Colonic mucosa (tissue), 4 donors: Measurements from ENCODE around the gene PKD1. TPM values are rescaled to one million over a fixed set of nuclear protein-coding genes. Genes with fewer than 3 reads are reported as not detected.

Experiments
- DNase-seq: peaks from one replicate; pipeline ENCODE4 v3.0.0-alpha.2; 2020
- H3K27ac ChIP-seq: fragments of 200-600 bp; one replicate; pipeline ENCODE4 v1.8.0; 2021
- H3K27me3 ChIP-seq: fragments of 200-600 bp; one replicate; pipeline ENCODE4 v1.8.0; 2021
- H3K36me3 ChIP-seq: fragments of 200-600 bp; one replicate; pipeline ENCODE4 v1.8.0; 2021
- H3K4me1 ChIP-seq: fragments of 200-600 bp; one replicate; pipeline ENCODE4 v1.8.0; 2021; ENCODE audit warnings: mild to moderate bottlenecking
- H3K4me3 ChIP-seq: fragments of 200-600 bp; one replicate; pipeline ENCODE4 v1.8.0; 2021
- H3K9ac ChIP-seq, 2 donors: one replicate each; pipeline ENCODE4 v1.7.0; 2013; ENCODE audit warnings: control low read depth in 2 of 2, low read depth in 2 of 2, low read length in 2 of 2
- H3K9me3 ChIP-seq: fragments of 200-600 bp; one replicate; pipeline ENCODE4 v1.8.0; 2021
- CTCF ChIP-seq: fragments of 200-600 bp; IDR thresholded peaks from one replicate; pipeline ENCODE4 v1.8.0; 2022; ENCODE audit warnings: antibody characterized with exemption, mild to moderate bottlenecking
- intact Hi-C: fragments of 100-400 bp; cut with DNase I; formaldehyde crosslinking; loops from one replicate; pipeline ENCODE4 v1.14.1; 2022
- total RNA-seq, 2 donors: library from RNA; stranded (reverse); fragmentation: NEBNext Ultra II Directional in 1 of 2; extraction: Animal tissue kit (Norgen Biotek cat#: 25700) in 1 of 2; gene quantifications; one replicate each; pipeline ENCODE4 v1.2.1, GENCODE V29; 2021
- donor health status: healthy.
- donor health status: DM: no; HTN: no; CAD: no.
- donor health status: DM: no; HTN: no; CAD: no.

PKD1 gene
- total RNA-seq, 2 donors from 2014 or later: 48.2 to 83.5 TPM

- peak; percentile 37 for TF ChIP-seq CTCF
- H3K9ac ChIP-seq: peak within 1 kb of the TSS; percentile 80 to 82
- peak within 1 kb of the TSS; percentile 77 for H3K27ac ChIP-seq
- intact Hi-C loops: no loop called here
- peak within 1 kb of the TSS; percentile 97 for H3K4me3 ChIP-seq
- peaks cover 34% of the 10 kb centered on the region for H3K4me1 ChIP-seq
- no peaks in the 10 kb centered on the region for H3K9me3 ChIP-seq
- peak; percentile 99 for DNase-seq
- no peaks in the 10 kb centered on the region for H3K36me3 ChIP-seq
- H3K27me3 ChIP-seq: no peaks in the 10 kb centered on the region
These were observed 88.2 kb downstream of the PKD1 start, which contains the start of the genes NTHL1 and TSC2 for GRCh38 chr16:2047330-2048115. Gene NTHL1, minus strand, starts transcription at chr16:2047834. Its CDS starts 11 bp downstream, at chr16:2047823. Gene TSC2, plus strand, starts transcription at chr16:2047985. Its CDS starts 631 bp downstream, at chr16:2048616.

- Histone ChIP-seq H3K36me3 (no peaks in the 10 kb centered on the region), H3K4me3 (peak overlapping the region; percentile 97), H3K4me1 (peaks cover 40% of the 10 kb centered on the region), H3K9ac (peak overlapping the region; percentile 60 to 82), H3K27ac (peak overlapping the region; percentile 77), H3K9me3 (no peaks in the 10 kb centered on the region), H3K27me3 (no peaks in the 10 kb centered on the region)
- no peak for TF ChIP-seq CTCF
- DNase-seq: no peak
- intact Hi-C loops: no loop called here
These were observed 88.8 kb downstream of the PKD1 start for GRCh38 chr16:2046893-2047329.

- Histone ChIP-seq H3K4me3 (peak overlapping the region; percentile 97), H3K36me3 (no peaks in the 10 kb centered on the region), H3K9me3 (no peaks in the 10 kb centered on the region), H3K9ac (peak overlapping the region in 1 of 2 donors; percentile 82), H3K27ac (peak overlapping the region; percentile 77), H3K27me3 (no peaks in the 10 kb centered on the region), H3K4me1 (peaks cover 45% of the 10 kb centered on the region)
- no peak for TF ChIP-seq CTCF
- intact Hi-C loops: no loop called here
- no peak for DNase-seq
These were observed 89.5 kb downstream of the PKD1 start for GRCh38 chr16:2045965-2046892.

- intact Hi-C loops: no loop called here
These were observed 91.2 kb downstream of the PKD1 start for GRCh38 chr16:2044541-2044940.

More at GRCh38 chr16:2044541-2044940, 91.2 kb downstream of the PKD1 start:
- peaks cover 59% of the 10 kb centered on the region for H3K4me1 ChIP-seq
- H3K36me3 ChIP-seq: no peaks in the 10 kb centered on the region
- H3K9ac ChIP-seq: peak overlapping the region in 1 of 2 donors; percentile 43
- TF ChIP-seq CTCF: no peak
- peak; percentile 59 for DNase-seq
- H3K9me3 ChIP-seq: no peaks in the 10 kb centered on the region
- no peaks in the 10 kb centered on the region for H3K27me3 ChIP-seq
- H3K27ac ChIP-seq: peak overlapping the region; percentile 80
- no peak overlapping the region for H3K4me3 ChIP-seq
